Panc1 (cell line): ENCODE results near the gene RCSD1.

Experiments
- POLR2AphosphoS5 ChIP-seq: IDR thresholded peaks from 2 replicates; pipeline ENCODE4 v1.6.1; 2012; ENCODE audit warnings: mild to moderate bottlenecking, low read depth, low read length, moderate library complexity
- TF ChIP-seq, protein P1 (sequence below): fragments of 450-650 bp; IDR thresholded peaks from 2 replicates; pipeline ENCODE4 v1.5.1; 2017; ENCODE audit warnings: mild to moderate bottlenecking
- TF ChIP-seq, protein P2 (sequence below), 2 experiments: IDR thresholded peaks; 2 replicates each; pipeline ENCODE4 v1.6.1; 2011 to 2012; ENCODE audit warnings: low read depth in 2 of 2, control low read depth in 1 of 2, low read length in 1 of 2, mild to moderate bottlenecking in 1 of 2, moderate library complexity in 1 of 2; ENCODE audit not compliant: insufficient read depth in 1 of 2

DNA sequence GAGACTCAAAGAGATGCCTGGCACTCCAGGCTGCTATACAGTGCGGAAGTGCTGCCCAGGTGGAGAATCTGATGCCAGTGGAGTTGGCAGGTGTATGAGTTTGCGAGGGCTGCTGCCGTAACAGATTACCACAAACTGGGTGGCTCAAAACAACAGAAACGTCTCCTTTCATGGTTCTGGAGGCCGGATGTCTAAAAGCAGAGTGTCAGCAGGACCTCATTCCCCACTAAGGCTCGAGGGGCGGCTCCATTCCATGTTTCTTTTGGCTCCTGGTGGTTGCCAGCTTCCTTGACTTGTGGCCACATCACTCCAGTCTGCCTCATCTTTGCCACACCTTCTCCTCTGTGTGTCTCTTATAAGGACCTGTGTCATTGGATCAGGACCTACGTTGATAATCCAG is 10.0 kb downstream of the RCSD1 start:
- TF ChIP-seq, protein P1, sequence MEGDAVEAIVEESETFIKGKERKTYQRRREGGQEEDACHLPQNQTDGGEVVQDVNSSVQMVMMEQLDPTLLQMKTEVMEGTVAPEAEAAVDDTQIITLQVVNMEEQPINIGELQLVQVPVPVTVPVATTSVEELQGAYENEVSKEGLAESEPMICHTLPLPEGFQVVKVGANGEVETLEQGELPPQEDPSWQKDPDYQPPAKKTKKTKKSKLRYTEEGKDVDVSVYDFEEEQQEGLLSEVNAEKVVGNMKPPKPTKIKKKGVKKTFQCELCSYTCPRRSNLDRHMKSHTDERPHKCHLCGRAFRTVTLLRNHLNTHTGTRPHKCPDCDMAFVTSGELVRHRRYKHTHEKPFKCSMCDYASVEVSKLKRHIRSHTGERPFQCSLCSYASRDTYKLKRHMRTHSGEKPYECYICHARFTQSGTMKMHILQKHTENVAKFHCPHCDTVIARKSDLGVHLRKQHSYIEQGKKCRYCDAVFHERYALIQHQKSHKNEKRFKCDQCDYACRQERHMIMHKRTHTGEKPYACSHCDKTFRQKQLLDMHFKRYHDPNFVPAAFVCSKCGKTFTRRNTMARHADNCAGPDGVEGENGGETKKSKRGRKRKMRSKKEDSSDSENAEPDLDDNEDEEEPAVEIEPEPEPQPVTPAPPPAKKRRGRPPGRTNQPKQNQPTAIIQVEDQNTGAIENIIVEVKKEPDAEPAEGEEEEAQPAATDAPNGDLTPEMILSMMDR = no peak
- no peak for TF ChIP-seq POLR2AphosphoS5
- TF ChIP-seq, protein P2, sequence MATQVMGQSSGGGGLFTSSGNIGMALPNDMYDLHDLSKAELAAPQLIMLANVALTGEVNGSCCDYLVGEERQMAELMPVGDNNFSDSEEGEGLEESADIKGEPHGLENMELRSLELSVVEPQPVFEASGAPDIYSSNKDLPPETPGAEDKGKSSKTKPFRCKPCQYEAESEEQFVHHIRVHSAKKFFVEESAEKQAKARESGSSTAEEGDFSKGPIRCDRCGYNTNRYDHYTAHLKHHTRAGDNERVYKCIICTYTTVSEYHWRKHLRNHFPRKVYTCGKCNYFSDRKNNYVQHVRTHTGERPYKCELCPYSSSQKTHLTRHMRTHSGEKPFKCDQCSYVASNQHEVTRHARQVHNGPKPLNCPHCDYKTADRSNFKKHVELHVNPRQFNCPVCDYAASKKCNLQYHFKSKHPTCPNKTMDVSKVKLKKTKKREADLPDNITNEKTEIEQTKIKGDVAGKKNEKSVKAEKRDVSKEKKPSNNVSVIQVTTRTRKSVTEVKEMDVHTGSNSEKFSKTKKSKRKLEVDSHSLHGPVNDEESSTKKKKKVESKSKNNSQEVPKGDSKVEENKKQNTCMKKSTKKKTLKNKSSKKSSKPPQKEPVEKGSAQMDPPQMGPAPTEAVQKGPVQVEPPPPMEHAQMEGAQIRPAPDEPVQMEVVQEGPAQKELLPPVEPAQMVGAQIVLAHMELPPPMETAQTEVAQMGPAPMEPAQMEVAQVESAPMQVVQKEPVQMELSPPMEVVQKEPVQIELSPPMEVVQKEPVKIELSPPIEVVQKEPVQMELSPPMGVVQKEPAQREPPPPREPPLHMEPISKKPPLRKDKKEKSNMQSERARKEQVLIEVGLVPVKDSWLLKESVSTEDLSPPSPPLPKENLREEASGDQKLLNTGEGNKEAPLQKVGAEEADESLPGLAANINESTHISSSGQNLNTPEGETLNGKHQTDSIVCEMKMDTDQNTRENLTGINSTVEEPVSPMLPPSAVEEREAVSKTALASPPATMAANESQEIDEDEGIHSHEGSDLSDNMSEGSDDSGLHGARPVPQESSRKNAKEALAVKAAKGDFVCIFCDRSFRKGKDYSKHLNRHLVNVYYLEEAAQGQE (IDR thresholded peaks at IDR 0.05; ENCODE audit: insufficient read depth in 1 of 2, low read depth in 2 of 2, low read length in 1 of 2) = no peak
